22Rv1 (cell line): ENCODE data around the gene DPEP1.

ENCODE experiments used
- CTCF ChIP-seq: fragments of 450-650 bp; IDR thresholded peaks from 2 replicates; pipeline ENCODE4 v1.5.1; 2017; ENCODE audit warnings: mild to moderate bottlenecking
- ZFX ChIP-seq: fragments of 450-650 bp; IDR thresholded peaks from 2 replicates; pipeline ENCODE4 v1.6.1; 2017; ENCODE audit warnings: antibody characterized with exemption, borderline replicate concordance

DNA sequence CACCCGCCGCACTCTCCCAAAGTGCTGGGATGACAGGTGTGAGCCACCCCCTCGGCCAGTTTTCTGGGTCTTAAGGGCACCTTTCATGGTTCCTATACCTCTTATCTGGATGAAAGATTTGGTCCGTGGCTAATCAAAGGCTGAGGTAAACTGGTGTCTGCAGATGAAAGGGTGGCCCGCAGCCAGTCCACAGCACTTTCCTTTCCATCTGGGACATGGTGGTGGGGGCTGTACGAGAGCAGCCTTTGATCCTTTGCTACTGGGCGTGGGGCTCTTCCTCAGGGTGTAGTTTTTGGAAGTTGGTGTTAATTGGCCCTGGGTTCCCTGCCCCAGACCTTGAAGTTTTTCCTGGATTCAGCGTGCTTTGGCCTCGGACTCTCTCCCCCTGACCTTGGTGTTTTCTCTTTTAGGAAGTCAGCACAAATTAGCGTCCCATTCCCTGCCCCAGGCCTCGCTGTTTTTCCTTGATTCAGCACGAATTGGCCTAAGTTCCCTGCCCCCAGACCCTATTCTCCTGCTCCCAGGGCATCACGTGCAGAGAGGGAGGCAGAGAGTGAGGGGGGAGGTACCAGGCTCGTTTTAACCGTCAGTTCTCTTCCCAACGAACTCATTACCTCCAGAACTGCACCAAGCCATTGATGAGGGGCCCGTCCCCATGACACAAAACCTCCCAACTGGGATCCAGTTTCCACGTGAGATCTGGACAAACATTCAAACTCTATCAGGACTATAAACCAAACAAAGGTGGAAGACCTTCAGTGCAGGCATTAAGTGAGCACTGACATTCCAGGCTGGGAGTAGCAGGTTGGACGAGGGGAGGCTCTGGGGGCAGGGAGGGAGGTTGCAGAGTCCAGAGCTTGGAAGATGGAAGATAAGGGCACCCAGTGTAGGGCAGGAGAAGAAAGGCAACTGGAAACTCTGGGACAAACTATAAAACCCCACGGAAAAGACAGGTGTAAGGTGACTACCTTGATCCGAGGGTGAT is 11.6 kb downstream of the DPEP1 start:
- TF ChIP-seq CTCF (no peak), ZFX (no peak)
